Measurements from ENCODE around the gene PPCDC. TPM values are rescaled to one million over a fixed set of nuclear protein-coding genes. Genes with fewer than 3 reads are reported as not detected.

PPCDC gene
- total and polyA plus RNA-seq, 12 donors: 3.6 to 14.6 (median 5.8) TPM

- intact Hi-C loops (cut with DNase I): loop anchor here in 1 of 10 donors (10.0 kb wide), 1 partner anchor 307 kb away; the partner anchor contains the start of gene COMMD4
- peaks cover 17 to 69% (median 55%) of the 10 kb centered on the region in 9 donors for H3K4me1 ChIP-seq
These were observed 4.2 kb downstream of the PPCDC start for GRCh38 chr15:75027551-75027950.

GRCh38 chr15:75028991-75029377, 5.6 kb downstream of the PPCDC start:
- Histone ChIP-seq H3K36me3 (peaks cover 0 to 17% (median 0%) of the 10 kb centered on the region in 9 donors), H3K27me3 (no peaks in the 10 kb centered on the region), H3K4me1 (peaks cover 17 to 66% (median 51%) of the 10 kb centered on the region in 9 donors), H3K27ac (peak overlapping the region in 9 of 10 donors; percentile 70 to 89 (median 84)), H3K4me3 (peak overlapping the region in 1 of 10 donors; percentile 32), H3K9me3 (no peaks in the 10 kb centered on the region)
- intact Hi-C loops (cut with DNase I): loop anchor here in 8 of 10 donors (1.0 to 10.0 kb wide), 6 partner anchors 14 to 306 kb away; partner anchors contain the start of genes C15orf39 (in 1 of the 8) and COMMD4 (in 1 of the 8)
- no peak for TF ChIP-seq CTCF (IDR thresholded peaks at IDR 0.05)
- peak in 3 of 8 donors; percentile 0 to 3 (median 1) for ATAC-seq
- 74 to 79% methylated on average over 4 of the region's 4 CpGs for WGBS, 2 donors
- DNase-seq: no peak

More at GRCh38 chr15:75027551-75027950, 4.2 kb downstream of the PPCDC start:
- no peak for ATAC-seq
- Histone ChIP-seq H3K4me3 (no peak overlapping the region), H3K36me3 (peaks cover 0 to 17% (median 0%) of the 10 kb centered on the region in 9 donors), H3K27ac (no peak overlapping the region), H3K9me3 (no peaks in the 10 kb centered on the region), H3K27me3 (no peaks in the 10 kb centered on the region)
- 88 to 93% methylated on average over 7 of the region's 7 CpGs for WGBS, 2 donors
- TF ChIP-seq CTCF (IDR thresholded peaks at IDR 0.05): no peak
- DNase-seq: no peak

- H3K27ac ChIP-seq: peak overlapping the region; percentile 4 to 89 (median 82)
- peak; percentile 93 to 94 for DNase-seq
- peak; percentile 84 to 97 (median 95) for TF ChIP-seq CTCF (IDR thresholded peaks at IDR 0.05)
- no peaks in the 10 kb centered on the region for H3K9me3 ChIP-seq
- peak overlapping the region in 7 of 10 donors; percentile 12 to 40 (median 32) for H3K4me3 ChIP-seq
- intact Hi-C loops (cut with DNase I): loop anchor here in 9 of 10 donors (1.0 to 10.0 kb wide), 8 partner anchors 14 to 305 kb away; partner anchors contain the start of genes C15orf39 (in 2 of the 9) and COMMD4 (in 1 of the 9)
- no peaks in the 10 kb centered on the region for H3K27me3 ChIP-seq
- H3K36me3 ChIP-seq: peaks cover 0 to 17% (median 0%) of the 10 kb centered on the region in 9 donors
- peak; percentile 83 to 94 (median 90) for ATAC-seq
- peaks cover 13 to 66% (median 46%) of the 10 kb centered on the region in 9 donors for H3K4me1 ChIP-seq
- 19 to 24% methylated on average over 12 of the region's 12 CpGs for WGBS, 2 donors
These were observed 6.1 kb downstream of the PPCDC start for GRCh38 chr15:75029378-75030022.

GRCh38 chr15:75030023-75030413, 6.6 kb downstream of the PPCDC start:
- Histone ChIP-seq H3K4me3 (peak overlapping the region in 5 of 10 donors; percentile 12 to 40 (median 32)), H3K36me3 (peaks cover 0 to 17% (median 0%) of the 10 kb centered on the region in 9 donors), H3K4me1 (peaks cover 13 to 66% (median 41%) of the 10 kb centered on the region in 9 donors), H3K27me3 (no peaks in the 10 kb centered on the region), H3K27ac (peak overlapping the region in 9 of 10 donors; percentile 70 to 89 (median 84)), H3K9me3 (no peaks in the 10 kb centered on the region)
- intact Hi-C loops (cut with DNase I): loop anchor here in 2 of 10 donors (5.0 kb wide), 2 partner anchors 172 to 272 kb away; partner anchors contain the start of gene C15orf39 (in 1 of the 2)
- 3 to 4% methylated on average over 2 of the region's 2 CpGs for WGBS, 2 donors
- no peak for TF ChIP-seq CTCF (IDR thresholded peaks at IDR 0.05)
- DNase-seq (no peak), ATAC-seq (peak in 5 of 8 donors; percentile 4 to 46 (median 12))
